Immature natural killer cell (primary cell): ENCODE results near the gene LCE2A. TPM values are rescaled to one million over a fixed set of nuclear protein-coding genes. Genes with fewer than 3 reads are reported as not detected.

Experiments used
- DNase-seq, 3 donors: peaks; one replicate each; pipeline ENCODE4 v3.0.0; 2022; ENCODE audit warnings: mixed read lengths in 1 of 3
- H3K27ac Mint-ChIP-seq, 6 donors: one replicate each; pipeline ENCODE4 v1.8.0; 2020; ENCODE audit warnings: mixed read lengths in 6 of 6, mild to moderate bottlenecking in 5 of 6, inconsistent platforms in 4 of 6, moderate library complexity in 3 of 6
- H3K27me3 Mint-ChIP-seq, 3 donors: one replicate each; pipeline ENCODE4 v1.8.0; 2020 to 2021; ENCODE audit warnings: low read depth in 3 of 3, mild to moderate bottlenecking in 3 of 3, mixed read lengths in 3 of 3, moderate library complexity in 3 of 3, inconsistent platforms in 1 of 3
- H3K36me3 Mint-ChIP-seq, 3 donors: one replicate each; pipeline ENCODE4 v1.8.0; 2020; ENCODE audit warnings: mixed read lengths in 3 of 3, inconsistent platforms in 2 of 3, mild to moderate bottlenecking in 2 of 3
- H3K4me1 Mint-ChIP-seq, 2 donors: one replicate each; pipeline ENCODE4 v1.8.0; 2020; ENCODE audit warnings: inconsistent platforms in 2 of 2, mild to moderate bottlenecking in 2 of 2, mixed read lengths in 2 of 2, moderate library complexity in 1 of 2
- H3K4me3 Mint-ChIP-seq, 5 donors: one replicate each; pipeline ENCODE4 v1.8.0; 2020; ENCODE audit warnings: mild to moderate bottlenecking in 5 of 5, mixed read lengths in 5 of 5, inconsistent platforms in 3 of 5, moderate library complexity in 3 of 5
- H3K9me3 Mint-ChIP-seq, 6 donors: one replicate each; pipeline ENCODE4 v1.8.0; 2020; ENCODE audit warnings: mild to moderate bottlenecking in 6 of 6, mixed read lengths in 6 of 6, inconsistent platforms in 4 of 6, moderate library complexity in 3 of 6
- polyA plus RNA-seq, 3 donors: library from polyadenylated mRNA; unstranded; fragments of 300-500 nt; fragmentation: Illumina TruSeq; gene quantifications; one replicate each; pipeline ENCODE4 v1.2.3, GENCODE V29; 2021

Gene LCE2A
- polyA plus RNA-seq, 3 donors from 2014 or later = not detected

DNA sequence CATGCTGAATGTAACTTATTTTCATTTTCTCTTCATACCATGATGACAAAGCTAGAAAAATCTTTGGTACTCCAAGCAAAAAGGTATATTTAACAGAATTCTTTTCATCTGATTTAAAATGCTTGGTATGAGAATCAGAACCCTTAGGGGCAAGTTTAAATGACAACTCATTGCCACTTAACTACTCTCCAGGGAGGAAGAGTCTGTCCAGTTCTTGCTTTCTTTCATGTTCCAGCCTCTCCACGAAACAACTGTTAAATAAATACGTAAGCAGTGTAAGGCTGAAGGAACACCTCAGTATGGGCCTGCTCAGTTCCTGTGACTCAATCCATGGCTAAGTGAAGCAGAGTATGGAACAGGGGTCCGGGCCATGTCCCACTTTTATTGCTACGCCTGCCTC, 1.6 kb downstream of the LCE2A start:
- H3K4me3 Mint-ChIP-seq = no peak overlapping the region
- no peak overlapping the region for H3K27ac Mint-ChIP-seq
- H3K4me1 Mint-ChIP-seq = no peaks in the 10 kb centered on the region
- H3K27me3 Mint-ChIP-seq = peaks cover 0 to 7% (median under 1%) of the 10 kb centered on the region in 3 donors
- H3K9me3 Mint-ChIP-seq = peaks cover 0 to 11% (median 0%) of the 10 kb centered on the region in 6 donors
- no peak for DNase-seq
- no peaks in the 10 kb centered on the region for H3K36me3 Mint-ChIP-seq

DNA sequence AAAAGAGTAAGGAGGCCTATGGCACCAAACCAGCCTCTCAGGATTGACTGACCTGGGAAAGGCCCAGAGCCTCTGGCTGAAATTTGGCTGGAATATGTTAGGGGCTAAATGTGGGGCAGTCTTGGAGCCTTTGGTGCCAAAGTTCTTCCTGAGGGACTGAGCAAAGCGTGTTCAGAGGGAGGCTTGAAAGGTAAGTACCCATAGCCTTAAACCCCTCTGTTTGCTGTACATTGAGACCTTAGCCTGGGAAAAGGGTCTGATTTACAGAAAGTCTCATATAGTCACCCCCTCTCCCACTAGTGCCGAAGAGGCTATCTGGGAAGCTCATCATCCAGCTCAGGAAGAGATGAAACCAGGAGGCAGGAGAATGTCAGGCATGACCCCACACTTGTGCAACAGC, 9.7 kb downstream of the LCE2A start, which contains the start of gene LCE4A:
Gene LCE4A, plus strand, starts transcription at position 301 of the 400 bp plus-strand sequence. CDS start 916 bp downstream, outside the sequence.
- Mint-ChIP-seq H3K27ac (no peak within 1 kb of the TSS), H3K27me3 (peaks cover 3 to 12% (median 8%) of the 10 kb centered on the region in 3 donors), H3K4me1 (no peaks in the 10 kb centered on the region), H3K4me3 (no peak within 1 kb of the TSS), H3K9me3 (peaks cover 0 to 5% (median 0%) of the 10 kb centered on the region in 6 donors), H3K36me3 (no peaks in the 10 kb centered on the region)
- no peak for DNase-seq

DNA sequence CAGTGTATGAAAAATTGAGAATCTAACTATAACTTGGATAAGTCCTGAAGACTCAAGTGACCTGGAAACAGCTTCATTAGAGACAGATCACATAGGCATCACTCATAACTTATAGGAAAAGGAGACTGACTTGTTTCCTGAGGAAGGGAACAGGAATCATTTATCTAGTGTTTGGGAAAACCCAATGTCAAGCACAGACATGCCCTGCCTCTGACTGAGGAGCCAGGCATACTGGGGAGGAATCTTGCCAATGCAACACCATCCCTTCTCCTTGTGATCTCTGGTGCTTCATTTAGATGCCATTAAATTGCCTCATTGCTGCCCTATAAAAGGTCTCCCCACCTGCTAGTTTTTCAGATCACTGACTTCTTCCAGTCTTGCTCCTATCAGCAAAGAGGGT, 20.1 kb downstream of the LCE2A start:
- Mint-ChIP-seq H3K9me3 (peaks cover 0 to 1% (median 0%) of the 10 kb centered on the region in 6 donors), H3K36me3 (no peaks in the 10 kb centered on the region), H3K27me3 (peaks cover 0 to 15% (median 0%) of the 10 kb centered on the region in 3 donors), H3K4me3 (no peak overlapping the region), H3K4me1 (no peaks in the 10 kb centered on the region), H3K27ac (no peak overlapping the region)
- no peak for DNase-seq

- no peak overlapping the region for H3K27ac Mint-ChIP-seq
- H3K27me3 Mint-ChIP-seq = peaks cover 0 to 6% (median 0%) of the 10 kb centered on the region in 3 donors
- no peaks in the 10 kb centered on the region for H3K36me3 Mint-ChIP-seq
- no peaks in the 10 kb centered on the region for H3K9me3 Mint-ChIP-seq
- no peaks in the 10 kb centered on the region for H3K4me1 Mint-ChIP-seq
- DNase-seq = no peak
- H3K4me3 Mint-ChIP-seq = no peak overlapping the region
These were observed 27.1 kb downstream of the LCE2A start for GRCh38 chr1:152725261-152725660.

DNA sequence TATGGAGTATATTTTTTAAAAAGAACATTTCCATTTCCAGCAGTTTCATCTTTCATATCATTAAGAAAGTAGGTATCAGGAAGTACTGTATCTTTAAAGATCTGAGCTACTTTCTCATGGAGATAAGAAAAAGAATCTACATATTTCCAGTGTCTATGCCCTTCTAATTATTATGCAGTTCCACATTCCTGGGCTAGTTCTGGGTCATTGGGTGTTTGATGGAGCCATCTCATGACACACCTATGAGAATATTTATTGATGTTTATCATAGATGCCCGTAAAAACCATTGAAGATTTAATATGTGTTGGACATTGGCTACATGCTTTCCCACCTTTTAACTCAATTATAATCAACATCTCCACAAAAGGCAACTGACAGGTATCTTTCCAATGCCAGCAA, 30.8 kb downstream of the LCE2A start:
- Mint-ChIP-seq H3K4me3 (no peak overlapping the region), H3K27me3 (no peaks in the 10 kb centered on the region), H3K36me3 (no peaks in the 10 kb centered on the region), H3K9me3 (no peaks in the 10 kb centered on the region), H3K27ac (no peak overlapping the region), H3K4me1 (no peaks in the 10 kb centered on the region)
- DNase-seq = no peak

DNA sequence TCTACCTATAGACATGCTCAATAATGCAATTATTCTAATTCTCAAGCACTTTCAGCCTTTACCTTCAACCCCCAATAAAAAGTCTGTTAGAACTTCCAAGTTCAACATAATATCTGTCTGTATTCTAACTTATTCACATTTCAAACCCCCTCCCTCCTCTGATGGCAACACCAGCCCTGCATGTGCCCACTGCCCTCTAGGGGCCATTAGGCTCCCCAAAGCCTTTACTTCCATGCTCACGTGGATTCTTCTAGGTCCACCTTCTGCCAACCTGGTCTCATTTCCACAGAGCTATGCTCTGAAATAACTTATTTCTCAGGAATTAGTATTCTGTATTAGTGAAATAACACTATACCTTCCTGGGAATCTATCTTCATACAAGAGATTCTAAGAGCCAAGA, 37.5 kb downstream of the LCE2A start:
- Mint-ChIP-seq H3K9me3 (no peaks in the 10 kb centered on the region), H3K27me3 (peaks cover 6 to 8% (median 7%) of the 10 kb centered on the region in 3 donors), H3K36me3 (no peaks in the 10 kb centered on the region), H3K4me3 (no peak overlapping the region), H3K4me1 (no peaks in the 10 kb centered on the region), H3K27ac (no peak overlapping the region)
- no peak for DNase-seq

DNA sequence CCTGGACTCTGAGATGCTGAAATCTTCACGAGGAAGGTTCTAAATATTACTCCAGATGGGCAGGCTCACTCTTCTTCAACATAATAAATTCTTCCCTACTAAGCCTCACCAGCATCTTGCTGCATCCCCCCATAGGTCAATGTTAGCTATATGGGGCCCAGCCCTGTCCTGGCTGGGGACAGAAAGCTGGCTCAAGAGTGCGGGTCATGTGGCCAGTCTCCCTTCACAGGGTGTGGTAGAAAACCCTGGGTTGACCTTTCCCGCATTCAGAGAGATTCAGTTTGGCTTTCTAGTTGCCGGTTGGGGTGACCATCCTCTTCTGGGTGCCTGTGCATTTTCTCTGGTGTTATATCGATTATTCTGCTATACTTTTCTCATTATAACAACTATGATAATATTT, 39.9 kb downstream of the LCE2A start:
- H3K27me3 Mint-ChIP-seq = peaks cover 7 to 11% (median 8%) of the 10 kb centered on the region in 3 donors

GRCh38 chr1:152739841-152740240, 41.7 kb downstream of the LCE2A start:
- no peak for DNase-seq
- peaks cover 6 to 13% (median 11%) of the 10 kb centered on the region in 3 donors for H3K27me3 Mint-ChIP-seq
- no peaks in the 10 kb centered on the region for H3K36me3 Mint-ChIP-seq

More for the DNA sequence above, 39.9 kb downstream of the LCE2A start:
- DNase-seq = no peak
- Mint-ChIP-seq H3K27ac (peak overlapping the region in 1 of 6 donors; percentile 29), H3K36me3 (no peaks in the 10 kb centered on the region), H3K9me3 (no peaks in the 10 kb centered on the region), H3K4me3 (no peak overlapping the region), H3K4me1 (no peaks in the 10 kb centered on the region)

GRCh38 chr1:152741656-152742055, 43.5 kb downstream of the LCE2A start:
- H3K4me1 Mint-ChIP-seq = no peaks in the 10 kb centered on the region
- H3K36me3 Mint-ChIP-seq = no peaks in the 10 kb centered on the region
- H3K4me3 Mint-ChIP-seq = no peak overlapping the region
- H3K27me3 Mint-ChIP-seq = peaks cover 6 to 12% (median 11%) of the 10 kb centered on the region in 3 donors
- H3K27ac Mint-ChIP-seq = no peak overlapping the region
- H3K9me3 Mint-ChIP-seq = peaks cover 0 to 2% (median 0%) of the 10 kb centered on the region in 6 donors
- DNase-seq = no peak

More at GRCh38 chr1:152739841-152740240, 41.7 kb downstream of the LCE2A start:
- H3K4me3 Mint-ChIP-seq = no peak overlapping the region
- H3K9me3 Mint-ChIP-seq = peaks cover 0 to 2% (median 0%) of the 10 kb centered on the region in 6 donors
- no peaks in the 10 kb centered on the region for H3K4me1 Mint-ChIP-seq
- H3K27ac Mint-ChIP-seq = no peak overlapping the region

DNA sequence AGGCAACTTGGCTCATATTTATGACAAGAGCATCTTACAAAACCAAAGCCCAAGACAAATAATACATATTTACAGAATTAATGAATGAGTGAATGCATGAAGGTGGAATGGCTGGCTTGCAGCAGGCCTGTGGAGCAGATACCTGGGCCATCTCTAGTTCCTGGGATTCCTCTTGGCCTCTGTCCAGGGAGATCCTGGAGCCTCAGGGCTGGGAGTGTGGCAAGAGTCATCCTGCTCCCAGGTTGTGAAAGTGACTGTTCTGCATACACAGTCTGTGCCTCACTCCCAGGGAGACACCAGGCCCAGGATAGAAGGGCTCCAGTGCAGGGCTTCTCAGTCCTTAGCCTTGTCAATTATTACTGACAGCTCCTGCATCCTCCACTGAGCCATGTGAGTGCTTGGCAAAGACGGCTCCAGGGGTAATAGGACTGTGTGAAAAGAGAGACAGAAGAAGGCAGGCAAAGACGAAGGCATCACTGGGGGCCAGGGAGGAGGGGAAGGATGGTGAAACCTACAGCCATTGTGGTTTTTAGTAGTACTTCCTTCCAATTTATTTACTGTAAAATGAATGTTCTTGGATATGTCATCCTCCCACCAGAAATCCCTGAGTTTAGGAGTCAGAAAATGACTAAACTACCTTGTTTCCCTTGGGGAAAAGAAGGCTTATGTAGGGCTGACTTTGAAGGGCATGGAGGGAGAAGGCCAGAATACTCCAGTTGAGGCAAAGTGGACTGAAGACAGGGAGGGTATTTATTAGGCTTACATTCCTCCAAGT, 45.4 kb downstream of the LCE2A start:
- H3K36me3 Mint-ChIP-seq = no peaks in the 10 kb centered on the region
- H3K4me1 Mint-ChIP-seq = no peaks in the 10 kb centered on the region
- no peak for DNase-seq
- H3K27me3 Mint-ChIP-seq = peaks cover 4 to 15% (median 13%) of the 10 kb centered on the region in 3 donors
- H3K4me3 Mint-ChIP-seq = no peak overlapping the region
- H3K9me3 Mint-ChIP-seq = peaks cover 0 to 2% (median 0%) of the 10 kb centered on the region in 6 donors
- no peak overlapping the region for H3K27ac Mint-ChIP-seq

- H3K36me3 Mint-ChIP-seq = no peaks in the 10 kb centered on the region
- no peaks in the 10 kb centered on the region for H3K4me1 Mint-ChIP-seq
- no peak overlapping the region for H3K4me3 Mint-ChIP-seq
- no peak for DNase-seq
- H3K9me3 Mint-ChIP-seq = peaks cover 0 to 2% (median 0%) of the 10 kb centered on the region in 6 donors
- peaks cover 6 to 11% (median 9%) of the 10 kb centered on the region in 3 donors for H3K27me3 Mint-ChIP-seq
- H3K27ac Mint-ChIP-seq = no peak overlapping the region
These were observed 47.2 kb downstream of the LCE2A start for GRCh38 chr1:152745289-152745704.

DNA sequence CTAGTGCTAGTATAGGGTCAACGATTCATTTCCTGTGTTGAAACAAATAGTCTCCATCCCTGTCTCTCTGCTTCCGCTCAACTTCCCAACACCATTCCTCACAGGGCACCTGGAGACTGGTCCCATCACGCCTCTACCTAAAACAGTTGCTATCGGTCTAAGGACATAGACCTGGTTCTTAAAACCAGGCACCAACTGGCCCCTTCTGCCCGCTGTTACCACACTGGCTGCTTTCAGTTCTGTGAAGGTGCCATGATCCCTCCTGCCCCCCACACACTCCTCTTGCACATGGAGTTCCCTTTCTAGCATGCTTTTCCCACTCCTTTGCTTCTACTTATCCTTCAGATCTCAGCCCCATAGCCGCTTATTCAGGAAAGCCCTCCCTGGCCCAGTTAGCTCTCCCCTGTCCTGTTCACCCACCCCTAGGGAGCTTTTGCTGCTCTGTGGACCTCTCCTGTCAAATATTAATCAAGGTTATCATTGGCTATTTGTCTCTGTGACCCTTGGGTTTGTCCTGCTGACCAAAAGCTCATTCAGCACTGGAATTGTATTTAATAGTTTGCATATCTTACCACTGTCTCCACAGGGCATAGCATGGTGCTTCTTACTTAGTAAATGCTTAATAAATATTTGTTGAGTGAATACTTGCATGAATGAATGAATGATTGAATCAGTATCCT, 47.8 kb downstream of the LCE2A start:
- no peaks in the 10 kb centered on the region for H3K36me3 Mint-ChIP-seq
- no peaks in the 10 kb centered on the region for H3K4me1 Mint-ChIP-seq
- no peak overlapping the region for H3K27ac Mint-ChIP-seq
- peaks cover 0 to 2% (median 0%) of the 10 kb centered on the region in 6 donors for H3K9me3 Mint-ChIP-seq
- H3K4me3 Mint-ChIP-seq = no peak overlapping the region
- H3K27me3 Mint-ChIP-seq = peaks cover 6 to 14% (median 9%) of the 10 kb centered on the region in 3 donors
- DNase-seq = no peak

DNA sequence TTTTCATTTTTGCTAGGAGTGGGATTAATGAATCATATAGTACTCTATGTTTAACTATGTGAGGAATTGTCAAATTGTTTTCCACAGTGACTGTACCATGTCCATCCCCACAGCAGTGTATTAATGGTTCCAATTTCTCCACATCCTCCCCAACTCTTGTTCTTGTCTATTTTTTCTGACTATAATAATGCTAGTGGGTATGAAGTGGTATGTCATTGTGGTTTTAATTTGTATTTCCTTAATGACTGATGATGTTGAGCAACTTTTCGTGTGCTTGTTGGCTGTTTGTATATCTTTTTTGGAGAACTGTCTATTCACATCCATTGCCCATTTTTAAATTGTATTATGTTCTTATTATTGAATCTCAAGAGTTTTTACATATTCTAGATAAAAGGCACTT, 49.7 kb downstream of the LCE2A start:
- Mint-ChIP-seq H3K9me3 (peaks cover 0 to 2% (median 0%) of the 10 kb centered on the region in 6 donors), H3K4me1 (no peaks in the 10 kb centered on the region), H3K27ac (no peak overlapping the region), H3K4me3 (no peak overlapping the region), H3K27me3 (peaks cover 4 to 16% (median 6%) of the 10 kb centered on the region in 3 donors), H3K36me3 (no peaks in the 10 kb centered on the region)
- DNase-seq = no peak
